Panc1 (cell line): ENCODE measurements around the gene SLC9A3. TPM values are rescaled to one million over a fixed set of nuclear protein-coding genes. Genes with fewer than 3 reads are reported as not detected.

Experiments
- ATAC-seq: fragments of 200-7000 bp; cut with Tn5 transposase; 2 replicates; pipeline ENCODE4 v1.9.1; 2020; ENCODE audit warnings: mild to moderate bottlenecking, moderate library complexity
- BruUV-seq: library from RNA; stranded (reverse); fragments of 400-500 nt; replicated peaks from 2 replicates; lab custom pipeline; 2021; lab: Mats Ljungman, UMichigan
- CTCF ChIA-PET: fragments of 300-600 bp; sonication (Branson Sonifier 250); formaldehyde crosslinking; loops from one replicate; lab custom pipeline; 2022; ENCODE audit warnings: antibody characterized with exemption; lab: Charles Lee
- POLR2A ChIA-PET: fragments of 300-600 bp; sonication (Branson Sonifier 250); formaldehyde crosslinking; loops from one replicate; lab custom pipeline; 2022; ENCODE audit warnings: antibody characterized with exemption; lab: Charles Lee
- DNase-seq: peaks from one replicate; pipeline ENCODE4 v3.0.0-alpha.2; 2010; ENCODE audit warnings: low read depth, low spot score
- H3K27ac ChIP-seq: 2 replicates; pipeline ENCODE4 v1.5.1; 2011; ENCODE audit warnings: mild to moderate bottlenecking, low read length, inconsistent platforms
- H3K27me3 ChIP-seq: fragments of 200-500 bp; sonication (Bioruptor generic); 2 replicates; pipeline ENCODE4 v1.6.0; 2014; ENCODE audit warnings: low read length, inconsistent platforms; ENCODE audit not compliant: control insufficient read depth, insufficient read depth
- H3K36me3 ChIP-seq: fragments of 200-500 bp; sonication (Bioruptor generic); 2 replicates; pipeline ENCODE4 v1.5.1; 2014; ENCODE audit warnings: inconsistent platforms, mild to moderate bottlenecking, low read length, moderate library complexity; ENCODE audit not compliant: control insufficient read depth, insufficient read depth
- H3K4me1 ChIP-seq: 2 replicates; pipeline ENCODE4 v1.5.1; 2011; ENCODE audit warnings: inconsistent platforms, mild to moderate bottlenecking, low read length, moderate library complexity; ENCODE audit not compliant: control insufficient read depth, insufficient read depth
- H3K4me3 ChIP-seq, 2 experiments: 2 replicates each; pipeline ENCODE4 v1.5.1; 2011 to 2012; ENCODE audit warnings: low read depth in 2 of 2, low read length in 2 of 2, mild to moderate bottlenecking in 2 of 2, inconsistent platforms in 1 of 2, moderate library complexity in 1 of 2
- H3K9me3 ChIP-seq: fragments of 200-500 bp; sonication (Bioruptor generic); 2 replicates; pipeline ENCODE4 v1.5.1; 2014; ENCODE audit warnings: low read depth, mild to moderate bottlenecking, inconsistent platforms, low read length, moderate library complexity; ENCODE audit not compliant: control insufficient read depth, insufficient read depth
- CTCF ChIP-seq: fragments of 450-650 bp; IDR thresholded peaks from 2 replicates; pipeline ENCODE4 v1.5.1; 2017; ENCODE audit warnings: mild to moderate bottlenecking
- POLR2AphosphoS5 ChIP-seq: IDR thresholded peaks from 2 replicates; pipeline ENCODE4 v1.6.1; 2012; ENCODE audit warnings: mild to moderate bottlenecking, low read depth, low read length, moderate library complexity
- REST ChIP-seq, 2 experiments: IDR thresholded peaks; 2 replicates each; pipeline ENCODE4 v1.6.1; 2011 to 2012; ENCODE audit warnings: low read depth in 2 of 2, control low read depth in 1 of 2, low read length in 1 of 2, mild to moderate bottlenecking in 1 of 2, moderate library complexity in 1 of 2; ENCODE audit not compliant: insufficient read depth in 1 of 2
- SIN3A ChIP-seq: IDR thresholded peaks from 2 replicates; pipeline ENCODE4 v1.6.1; 2012; ENCODE audit warnings: low read depth, mild to moderate bottlenecking, low read length, moderate library complexity, borderline replicate concordance; ENCODE audit not compliant: insufficient read depth
- TCF7L2 ChIP-seq: IDR thresholded peaks from 2 replicates; pipeline ENCODE4 v1.6.1; 2011; ENCODE audit warnings: mild to moderate bottlenecking, low read depth, low read length, inconsistent platforms
- in situ Hi-C: cut with HindIII; loops from 2 replicates; pipeline ENCODE4 v1.10.0; 2016; ENCODE audit warnings: low sequenced_read_pairs, low pct_unique_long_range_greater_than_20kb
- intact Hi-C: fragments of 100-400 bp; cut with micrococcal nuclease; formaldehyde crosslinking; loops from one replicate; pipeline ENCODE4 v1.10.0; 2022; ENCODE audit not compliant: unreplicated experiment
- total RNA-seq: library from RNA; stranded (reverse); gene quantifications from one replicate; pipeline ENCODE4 v1.2.1, GENCODE V29; 2021; ENCODE audit not compliant: unreplicated experiment

SLC9A3 gene
- total RNA-seq, 1 experiment from 2014 or later = 2.0 TPM

GRCh38 chr5:432201-432927, 91.9 kb downstream of the SLC9A3 start:
- H3K36me3 ChIP-seq = no peaks in the 10 kb centered on the region
- ATAC-seq (no peak), DNase-seq (no peak)
- ChIA-PET POLR2A (interaction anchor here (0.5 kb wide), 1 partner anchor 52 kb away, joined by 3 read pairs; no protein-coding TSS in a partner anchor), CTCF (interaction anchor here (1.3 kb wide), 1 partner anchor 115 kb away, joined by 3 read pairs; no protein-coding TSS in a partner anchor)
- BruUV-seq = no TSS peak
- intact Hi-C loops (loop anchor here (5.0 kb wide), 1 partner anchor 115 kb away; no protein-coding TSS in a partner anchor), in situ Hi-C loops (no loop called here)
- H3K27me3 ChIP-seq = no peaks in the 10 kb centered on the region
- no peaks in the 10 kb centered on the region for H3K9me3 ChIP-seq
- no peaks in the 10 kb centered on the region for H3K4me1 ChIP-seq
- TF ChIP-seq TCF7L2 = no peak
- no peak for TF ChIP-seq CTCF
- no peak for TF ChIP-seq SIN3A
- TF ChIP-seq POLR2AphosphoS5 = no peak
- TF ChIP-seq REST (IDR thresholded peaks at IDR 0.05; ENCODE audit: insufficient read depth in 1 of 2, low read depth in 2 of 2, low read length in 1 of 2) = no peak
- no peak overlapping the region for H3K27ac ChIP-seq
- no peak overlapping the region for H3K4me3 ChIP-seq

- Histone ChIP-seq H3K4me1 (no peaks in the 10 kb centered on the region), H3K27ac (no peak overlapping the region), H3K36me3 (no peaks in the 10 kb centered on the region), H3K27me3 (no peaks in the 10 kb centered on the region), H3K4me3 (no peak overlapping the region), H3K9me3 (no peaks in the 10 kb centered on the region)
- DNase-seq (no peak), ATAC-seq (no peak)
- intact Hi-C loops = loop anchor here (5.0 kb wide), 1 partner anchor 114 kb away; no protein-coding TSS in a partner anchor
- in situ Hi-C loops = no loop called here
- ChIA-PET POLR2A (no interaction called here), CTCF (interaction anchor here (1.1 to 1.3 kb wide), 2 partner anchors 115 kb away, joined by 3 to 12 read pairs; no protein-coding TSS in a partner anchor)
- BruUV-seq = no TSS peak
- TF ChIP-seq POLR2AphosphoS5 = no peak
- no peak for TF ChIP-seq REST (IDR thresholded peaks at IDR 0.05; ENCODE audit: insufficient read depth in 1 of 2, low read depth in 2 of 2, low read length in 1 of 2)
- TF ChIP-seq SIN3A = no peak
- no peak for TF ChIP-seq CTCF
- no peak for TF ChIP-seq TCF7L2
These were observed 92.6 kb downstream of the SLC9A3 start for GRCh38 chr5:431711-432050.
